Measurements from ENCODE around the gene FGF11. TPM values are rescaled to one million over a fixed set of nuclear protein-coding genes. Genes with fewer than 3 reads are reported as not detected.

FGF11 gene
- polyA plus RNA-seq (ENCODE audit: insufficient read length in 3 of 3): 10 to 100 TPM in 1 of 3 donors, 1 to 10 TPM in 2; 5.6 to 12.6 (median 8.0) TPM
- long read RNA-seq, donor 1: 0 reads
- long read RNA-seq, donor 2: 0 reads
- long read RNA-seq, donor 3, partial matches to known transcripts: 0 of 1 reads
- long read RNA-seq, donor 3, other reads (novel, unspliced or antisense): 0 of 1 reads
- long read RNA-seq, donor 4, partial matches to known transcripts: 0 of 2 reads
- long read RNA-seq, donor 4, other reads (novel, unspliced or antisense): 0 of 2 reads
- long read RNA-seq, donor 5: 0 reads
- long read RNA-seq, donor 6, partial matches to known transcripts: 0 of 6 reads
- long read RNA-seq, donor 6, other reads (novel, unspliced or antisense): 0 of 6 reads
- long read RNA-seq, donor 7, partial matches to known transcripts: 0 of 1 reads
- long read RNA-seq, donor 7, other reads (novel, unspliced or antisense): 0 of 1 reads
- long read RNA-seq, donor 8: 0 reads
- long read RNA-seq, donor 9, partial matches to known transcripts: 0 of 1 reads
- long read RNA-seq, donor 9, other reads (novel, unspliced or antisense): 0 of 1 reads
- long read RNA-seq, donor 10: 0 reads
- long read RNA-seq, donor 11: 0 reads
- long read RNA-seq, donor 12: 0 reads
- long read RNA-seq, donor 13: 0 reads
- long read RNA-seq, donor 14, partial matches to known transcripts: 0 of 2 reads
- long read RNA-seq, donor 14, other reads (novel, unspliced or antisense): 0 of 2 reads
- long read RNA-seq, donor 15: 0 reads
- long read RNA-seq, donor 16, partial matches to known transcripts: 0 of 3 reads
- long read RNA-seq, donor 16, other reads (novel, unspliced or antisense): 0 of 3 reads

GRCh38 chr17:7439462-7440112 lies at the start of gene FGF11:
Gene FGF11 (plus strand): TSS chr17:7439512. CDS start chr17:7439621, 109 bp downstream.
- DNase-seq (ENCODE audit: extremely low read depth in 1 of 11, low read depth in 9 of 11, low spot score in 4 of 11): no peak

DNA sequence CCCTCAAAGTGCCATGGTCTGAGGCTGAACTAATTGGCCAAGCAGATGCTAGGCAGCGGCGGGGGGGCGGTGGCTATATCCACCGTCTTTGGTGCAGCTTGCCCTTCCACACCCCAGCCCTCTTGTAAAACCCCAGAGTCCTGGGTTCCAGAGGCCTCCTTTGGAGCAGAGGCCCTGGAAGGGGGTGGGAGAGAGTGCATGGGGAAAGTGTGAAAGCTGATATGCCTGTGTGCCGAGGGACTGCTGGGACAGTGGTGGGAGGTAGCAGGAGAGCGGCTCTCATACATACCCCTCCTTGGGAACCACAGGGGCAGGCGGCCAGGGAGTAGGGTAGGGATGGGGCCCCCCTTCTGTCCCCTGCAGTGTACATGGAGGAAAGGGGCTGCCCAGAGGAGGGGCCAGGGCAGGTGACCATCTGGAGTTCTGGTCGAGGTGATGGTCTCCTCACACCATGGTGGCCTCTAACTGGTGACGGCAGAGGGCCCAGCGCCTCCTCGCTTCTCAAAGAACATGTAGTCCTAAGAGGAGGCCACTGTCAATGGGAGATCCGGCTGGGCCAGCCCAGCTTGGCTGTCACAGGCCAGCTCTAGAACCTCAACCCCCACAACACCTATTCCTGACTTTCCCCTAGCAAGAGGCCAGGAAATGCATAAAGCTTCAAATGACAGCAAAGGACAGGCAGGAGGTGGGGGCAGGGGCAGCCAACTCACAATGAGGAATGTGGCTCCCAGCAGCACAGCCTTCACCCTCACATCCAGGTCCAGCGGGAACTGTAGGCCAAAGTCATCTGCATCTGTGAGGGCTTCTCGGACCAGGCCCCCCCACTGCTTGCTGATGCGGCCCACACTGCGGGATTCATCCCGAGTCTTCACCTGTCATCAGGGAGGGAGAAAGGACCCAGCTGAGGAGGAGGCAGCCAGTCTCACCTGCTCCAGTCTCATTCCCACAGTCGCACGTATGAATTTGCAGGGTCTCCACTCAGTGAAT lies 49.1 kb upstream of the FGF11 start:
- DNase-seq (ENCODE audit: extremely low read depth in 1 of 11, low read depth in 9 of 11, low spot score in 4 of 11): no peak

GRCh38 chr17:7391307-7391706 lies 48.0 kb upstream of the FGF11 start:
- no peak for DNase-seq (ENCODE audit: extremely low read depth in 1 of 11, low read depth in 9 of 11, low spot score in 4 of 11)

DNA sequence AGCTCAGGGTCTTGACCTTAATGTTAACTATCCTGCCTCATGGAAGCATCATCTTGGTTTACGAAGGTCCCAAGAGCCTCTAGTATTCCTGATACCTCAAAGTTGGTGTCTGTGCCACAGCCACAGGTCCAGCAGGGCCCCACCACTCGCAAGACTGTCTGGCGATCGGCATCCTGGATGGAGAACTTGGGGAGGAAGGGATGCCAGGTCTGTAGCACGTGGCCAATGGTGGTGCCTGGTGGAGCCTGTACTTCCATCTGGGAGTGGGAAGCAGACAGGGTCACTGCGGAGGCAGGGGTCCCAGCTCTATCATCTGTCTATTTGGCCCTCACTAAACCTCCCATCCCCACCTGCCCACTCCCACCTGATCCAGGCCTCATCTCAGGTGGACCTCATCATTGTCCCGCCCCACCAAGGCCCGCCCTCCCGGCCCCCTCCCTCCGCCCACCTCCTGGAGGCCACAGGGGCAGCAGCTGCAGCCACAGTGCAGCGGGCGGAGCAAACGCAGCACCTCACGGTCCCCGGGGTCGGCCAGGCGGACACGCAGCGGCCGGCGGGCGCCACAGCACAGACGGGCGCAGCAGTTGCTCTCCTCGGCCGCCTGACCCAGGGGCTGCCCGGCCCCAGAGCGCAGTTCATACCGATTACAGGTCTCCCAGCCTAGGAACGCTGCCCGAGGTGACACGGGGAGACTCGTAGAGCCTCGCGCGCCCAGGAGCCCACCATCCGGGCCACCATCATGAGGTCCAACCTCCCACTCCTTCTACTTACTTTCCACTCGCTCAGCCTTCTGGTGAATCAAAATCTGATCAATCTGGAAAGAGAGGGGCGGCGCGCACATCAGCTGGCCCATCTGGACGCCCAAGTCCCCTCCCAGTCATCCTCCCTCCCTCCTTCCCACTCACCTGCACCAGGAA lies 46.4 kb upstream of the FGF11 start:
- no peak for DNase-seq (ENCODE audit: extremely low read depth in 1 of 11, low read depth in 9 of 11, low spot score in 4 of 11)

DNA sequence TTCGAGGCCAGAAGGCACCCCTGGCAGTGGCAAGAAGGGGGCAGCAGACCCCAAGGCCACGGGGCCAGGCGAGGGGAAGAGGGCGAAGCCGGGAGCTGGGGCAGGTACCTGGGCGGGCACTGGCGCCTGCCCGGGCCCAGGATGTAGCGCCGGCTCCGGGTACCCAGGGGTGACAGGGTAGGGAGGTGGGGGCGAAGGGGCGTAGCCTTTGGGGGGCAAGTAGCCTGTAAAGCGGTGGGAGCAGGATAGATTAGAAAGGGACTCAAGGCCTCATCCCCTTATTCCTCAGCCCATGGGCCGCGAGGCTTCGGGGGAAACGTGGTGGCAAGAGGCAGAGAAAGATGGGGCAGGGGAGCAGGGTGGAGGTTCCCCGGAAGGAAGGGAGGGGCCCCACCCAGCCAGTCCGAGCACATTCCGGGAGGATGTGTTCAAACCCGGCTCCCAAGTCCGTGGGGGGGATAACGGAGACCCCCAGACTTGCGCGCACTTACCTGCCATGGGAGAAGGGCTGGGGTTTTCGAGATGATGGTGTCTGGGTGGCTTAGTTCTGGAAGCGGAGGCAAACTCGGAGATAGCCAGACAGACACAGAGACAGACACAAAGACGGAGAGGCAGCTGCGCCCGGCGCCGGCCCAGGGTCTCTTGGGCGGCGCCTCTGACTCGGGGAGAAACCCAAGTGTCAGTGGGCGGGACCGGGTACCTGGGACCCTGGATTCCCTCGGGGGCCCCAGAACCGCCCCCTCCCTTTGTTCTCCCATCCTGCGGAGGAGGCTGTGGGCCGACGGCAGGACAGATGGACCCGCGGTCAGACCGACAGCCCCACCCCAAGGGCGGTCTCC lies 45.5 kb upstream of the FGF11 start:
- DNase-seq (ENCODE audit: extremely low read depth in 1 of 11, low read depth in 9 of 11, low spot score in 4 of 11): no peak

- peak in 9 of 11 donors; percentile 75 to 82 (median 79) for DNase-seq (ENCODE audit: extremely low read depth in 1 of 11, low read depth in 9 of 11, low spot score in 4 of 11)
Measured at GRCh38 chr17:7394452-7395191, 44.7 kb upstream of the FGF11 start, which contains the start of gene PLSCR3. Gene PLSCR3 (minus strand): TSS chr17:7394525. CDS start chr17:7394110, 415 bp downstream.

DNA sequence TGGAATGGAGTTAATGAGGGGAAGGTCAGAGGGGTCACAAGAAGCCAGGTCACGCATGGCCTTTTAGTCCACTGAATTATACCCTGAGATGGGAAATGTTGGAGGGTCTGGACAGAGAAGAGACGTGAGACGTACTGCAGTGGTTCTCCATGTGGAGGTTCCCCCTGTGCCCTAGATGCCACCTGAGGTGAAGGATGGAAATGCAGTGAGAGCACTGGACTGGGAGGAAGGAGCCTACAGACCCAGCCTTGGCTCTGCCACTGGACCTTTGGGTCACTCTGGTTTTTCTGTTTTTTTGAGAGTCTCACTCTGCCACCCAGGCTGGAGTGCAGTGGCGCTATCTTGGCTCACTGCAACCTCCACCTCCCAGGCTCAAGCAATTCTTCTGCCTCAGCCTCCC lies 43.2 kb upstream of the FGF11 start:
- no peak for DNase-seq (ENCODE audit: extremely low read depth in 1 of 11, low read depth in 9 of 11, low spot score in 4 of 11)

DNA sequence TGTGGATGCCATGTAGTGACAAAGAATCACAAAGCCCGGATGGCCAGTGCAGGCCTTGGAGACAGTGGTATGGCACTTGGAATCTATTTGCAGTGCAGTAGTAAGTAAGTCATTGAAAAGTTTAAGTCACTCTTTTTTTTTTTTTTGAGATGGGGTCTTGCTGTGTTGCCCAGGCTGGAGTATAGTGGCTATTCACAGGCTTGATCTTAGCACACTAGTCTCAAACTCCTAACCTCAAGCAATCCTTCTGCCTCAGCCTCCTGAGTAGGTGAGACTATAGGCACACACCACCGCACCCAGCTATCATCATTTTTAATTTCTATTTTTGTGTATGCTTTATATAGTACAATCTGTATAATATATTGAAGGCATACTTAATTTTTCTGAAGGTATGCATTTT lies 40.7 kb upstream of the FGF11 start:
- no peak for DNase-seq (ENCODE audit: extremely low read depth in 1 of 11, low read depth in 9 of 11, low spot score in 4 of 11)

DNA sequence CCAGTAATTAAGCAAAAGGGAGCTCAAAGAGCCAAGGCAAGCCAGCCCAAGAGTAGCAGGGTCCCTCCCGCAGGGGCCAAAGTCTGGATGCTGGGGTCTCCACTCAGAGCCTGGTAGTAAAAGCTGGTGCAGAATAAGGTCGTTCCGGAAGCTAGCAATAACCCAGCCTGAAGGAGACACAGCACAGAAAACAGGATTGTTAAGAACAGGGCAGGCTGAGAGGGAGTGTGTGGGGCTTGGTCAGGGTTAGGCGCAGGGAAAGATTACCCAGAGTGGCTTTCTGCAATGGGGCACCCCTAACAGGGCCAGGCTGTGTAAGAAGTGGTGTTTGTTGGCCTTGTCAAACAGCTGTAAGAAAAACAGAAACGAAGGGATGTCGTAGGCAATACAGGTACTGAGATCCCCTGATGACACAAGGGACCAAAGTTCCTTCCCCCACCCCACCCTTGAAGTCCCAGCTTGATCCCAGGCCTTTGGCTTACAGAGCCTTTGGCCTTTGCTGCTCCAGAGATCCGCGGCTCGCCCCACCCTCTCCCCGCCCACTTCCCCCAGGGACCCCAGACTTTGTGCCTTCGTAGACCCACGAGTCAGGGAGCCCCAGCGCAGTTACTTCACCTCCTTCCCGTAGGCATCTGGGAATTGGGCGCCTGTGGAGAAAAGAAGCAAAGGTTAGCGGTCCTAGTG lies 36.1 kb upstream of the FGF11 start:
- DNase-seq (ENCODE audit: extremely low read depth in 1 of 11, low read depth in 9 of 11, low spot score in 4 of 11): no peak

- no peak for DNase-seq (ENCODE audit: extremely low read depth in 1 of 11, low read depth in 9 of 11, low spot score in 4 of 11)
Measured at GRCh38 chr17:7403727-7403976, 35.7 kb upstream of the FGF11 start.

GRCh38 chr17:7403977-7404736 lies 35.2 kb upstream of the FGF11 start, which contains the start of gene TMEM256:
Gene TMEM256 (minus strand): TSS chr17:7404097. CDS start chr17:7404084, 13 bp downstream.
- peak; percentile 96 to 100 (median 99) for DNase-seq (ENCODE audit: extremely low read depth in 1 of 11, low read depth in 9 of 11, low spot score in 4 of 11)

- no peak for DNase-seq (ENCODE audit: extremely low read depth in 1 of 11, low read depth in 9 of 11, low spot score in 4 of 11)
Measured at GRCh38 chr17:7404737-7405349, 34.5 kb upstream of the FGF11 start.

GRCh38 chr17:7405350-7406234 lies 33.7 kb upstream of the FGF11 start:
- no peak for DNase-seq (ENCODE audit: extremely low read depth in 1 of 11, low read depth in 9 of 11, low spot score in 4 of 11)
